ENCODE measurements around the gene GRM8.

Gene GRM8

GRCh38 chr7:126805351-126805750 lies 447.4 kb downstream of the GRM8 start:
- no peak for DNase-seq

- no peak for DNase-seq
Measured at GRCh38 chr7:126804604-126805003, 448.1 kb downstream of the GRM8 start.

GRCh38 chr7:126803990-126804389 lies 448.8 kb downstream of the GRM8 start:
- no peak for DNase-seq

- DNase-seq: peak; percentile 52
Measured at GRCh38 chr7:126803060-126803665, 449.6 kb downstream of the GRM8 start.

GRCh38 chr7:126801733-126802132 lies 451.0 kb downstream of the GRM8 start:
- no peak for DNase-seq

GRCh38 chr7:126799541-126799940 lies 453.2 kb downstream of the GRM8 start:
- no peak for DNase-seq

- DNase-seq: no peak
Measured at GRCh38 chr7:126792521-126792920, 460.2 kb downstream of the GRM8 start.

GRCh38 chr7:126791306-126791705 lies 461.4 kb downstream of the GRM8 start:
- no peak for DNase-seq

GRCh38 chr7:126790763-126791162 lies 462.0 kb downstream of the GRM8 start:
- DNase-seq: no peak

GRCh38 chr7:126783613-126784012 lies 469.1 kb downstream of the GRM8 start:
- no peak for DNase-seq

GRCh38 chr7:126780993-126781392 lies 471.7 kb downstream of the GRM8 start:
- DNase-seq: no peak

- no peak for DNase-seq
Measured at GRCh38 chr7:126778101-126778500, 474.6 kb downstream of the GRM8 start.

GRCh38 chr7:126776498-126776897 lies 476.2 kb downstream of the GRM8 start:
- no peak for DNase-seq

GRCh38 chr7:126774077-126774476 lies 478.7 kb downstream of the GRM8 start:
- no peak for DNase-seq

GRCh38 chr7:126768836-126769235 lies 483.9 kb downstream of the GRM8 start:
- DNase-seq: no peak

- DNase-seq: no peak
Measured at GRCh38 chr7:126760914-126761577, 491.7 kb downstream of the GRM8 start.

GRCh38 chr7:126755381-126755780 lies 497.4 kb downstream of the GRM8 start:
- no peak for DNase-seq

GRCh38 chr7:126750207-126750911 lies 502.4 kb downstream of the GRM8 start:
- no peak for DNase-seq

GRCh38 chr7:126728967-126729366 lies 523.8 kb downstream of the GRM8 start:
- DNase-seq: no peak

GRCh38 chr7:126727930-126728391 lies 524.8 kb downstream of the GRM8 start:
- DNase-seq: peak; percentile 76

- DNase-seq: no peak
Measured at GRCh38 chr7:126723966-126724544, 528.7 kb downstream of the GRM8 start.

- no peak for DNase-seq
Measured at GRCh38 chr7:126720232-126720631, 532.5 kb downstream of the GRM8 start.

- DNase-seq: no peak
Measured at GRCh38 chr7:126718419-126718818, 534.3 kb downstream of the GRM8 start.

Data from fibroblast of skin of abdomen (primary cell).